HepG2 (cell line): ENCODE data around the gene NFKBIL1. TPM values are rescaled to one million over a fixed set of nuclear protein-coding genes. Genes with fewer than 3 reads are reported as not detected.

Experiments
- ATF2 ChIP-seq: sonication (generic); formaldehyde crosslinking; IDR thresholded peaks from 2 replicates; pipeline ENCODE4 v1.4.0; 2020; ENCODE audit warnings: missing genetic modification reagents
- ATF7-NPFF ChIP-seq: sonication (generic); formaldehyde crosslinking; IDR thresholded peaks from 2 replicates; pipeline ENCODE4 v1.8.1; 2023; ENCODE audit warnings: mild to moderate bottlenecking, low read depth, missing genetic modification reagents, moderate library complexity
- GATAD1 ChIP-seq: IDR thresholded peaks from 2 replicates; pipeline ENCODE4 v1.6.1; 2016; ENCODE audit warnings: missing genetic modification reagents, missing compliant biosample characterization
- HMG20A ChIP-seq: IDR thresholded peaks from 2 replicates; pipeline ENCODE4 v1.6.1; 2016; ENCODE audit warnings: borderline replicate concordance
- IKZF1 ChIP-seq: fragments of 450-650 bp; IDR thresholded peaks from 2 replicates; pipeline ENCODE4 v1.7.1; 2016
- KLF12 ChIP-seq: sonication (generic); formaldehyde crosslinking; IDR thresholded peaks from 2 replicates; pipeline ENCODE4 v1.4.0; 2020; ENCODE audit warnings: missing genetic modification reagents, borderline replicate concordance
- MEIS2 ChIP-seq: sonication (generic); formaldehyde crosslinking; IDR thresholded peaks from 2 replicates; pipeline ENCODE4 v1.9.0; 2021; ENCODE audit warnings: mild to moderate bottlenecking, missing genetic modification reagents
- MTA1 ChIP-seq: sonication (generic); formaldehyde crosslinking; IDR thresholded peaks from 2 replicates; pipeline ENCODE4 v1.4.0; 2020; ENCODE audit warnings: missing genetic modification reagents, mild to moderate bottlenecking, borderline replicate concordance
- NFATC3 ChIP-seq: sonication (generic); formaldehyde crosslinking; IDR thresholded peaks from 2 replicates; pipeline ENCODE4 v1.5.1; 2020; ENCODE audit warnings: mild to moderate bottlenecking, missing genetic modification reagents
- PHF8 ChIP-seq: sonication (generic); formaldehyde crosslinking; IDR thresholded peaks from 2 replicates; pipeline ENCODE4 v1.5.0; 2020; ENCODE audit warnings: missing genetic modification reagents
- SSRP1 ChIP-seq: IDR thresholded peaks from 2 replicates; pipeline ENCODE4 v1.6.1; 2016; ENCODE audit warnings: control low read depth
- TOE1 ChIP-seq: sonication (generic); formaldehyde crosslinking; IDR thresholded peaks from 2 replicates; pipeline ENCODE4 v1.4.0; 2020; ENCODE audit warnings: mild to moderate bottlenecking, missing genetic modification reagents
- ZFP1 ChIP-seq: IDR thresholded peaks from 2 replicates; pipeline ENCODE4 v1.6.1; 2016
- ZFP90 ChIP-seq: sonication (generic); formaldehyde crosslinking; IDR thresholded peaks from 2 replicates; pipeline ENCODE4 v1.8.0; 2022; ENCODE audit warnings: missing genetic modification reagents, mild to moderate bottlenecking, inconsistent platforms, borderline replicate concordance
- ZFP91 ChIP-seq: sonication (generic); formaldehyde crosslinking; IDR thresholded peaks from 2 replicates; pipeline ENCODE4 v1.9.0; 2022; ENCODE audit warnings: missing genetic modification reagents, mild to moderate bottlenecking, borderline replicate concordance
- ZNF136 ChIP-seq: sonication (generic); formaldehyde crosslinking; IDR thresholded peaks from 2 replicates; pipeline ENCODE4 v1.8.1; 2022; ENCODE audit warnings: low read depth, mild to moderate bottlenecking, moderate library complexity, missing genetic modification reagents
- ZNF274 ChIP-seq: sonication (generic); formaldehyde crosslinking; IDR thresholded peaks from 2 replicates; pipeline ENCODE4 v1.5.1; 2020; ENCODE audit warnings: mild to moderate bottlenecking, missing genetic modification reagents
- ZNF552 ChIP-seq: sonication (generic); formaldehyde crosslinking; IDR thresholded peaks from 2 replicates; pipeline ENCODE4 v1.9.0; 2022; ENCODE audit warnings: missing genetic modification reagents, mild to moderate bottlenecking, borderline replicate concordance
- ZNF619 ChIP-seq: sonication (generic); formaldehyde crosslinking; IDR thresholded peaks from 2 replicates; pipeline ENCODE4 v1.4.0; 2020; ENCODE audit warnings: mild to moderate bottlenecking, missing genetic modification reagents
- polyA plus RNA-seq, 8 experiments: library from polyadenylated mRNA; depleted of rRNA in 3 of 8; stranded (reverse) in 7 of 8; unstranded in 1 of 8; fragments of >200 nt; fragmentation: Illumina TruSeq in 4 of 8; extraction: Trizol in 4 of 8; gene quantifications; 2 replicates each; pipeline versions ENCODE4 v1.2.1 to v1.2.3, GENCODE V29; 2011 to 2016; ENCODE audit warnings: low read depth in 4 of 8, missing spikeins in 1 of 8, mixed read lengths in 1 of 8; ENCODE audit not compliant: insufficient read depth in 1 of 8
- total RNA-seq, 5 experiments: library from RNA; depleted of rRNA; stranded (reverse); fragments of >200 nt; fragmentation: Illumina TruSeq; extraction: Trizol; gene quantifications; 2 replicates each; pipeline ENCODE4 v1.2.3, GENCODE V29; 2016; ENCODE audit warnings: low read depth in 1 of 5
- TF ChIP-seq, protein P1 (sequence below), 2 experiments: sonication (generic) in 1 of 2; formaldehyde crosslinking in 1 of 2; IDR thresholded peaks; 2 replicates each; pipeline versions ENCODE4 v1.4.0 to v1.6.1; 2016 to 2020; ENCODE audit warnings: borderline replicate concordance in 1 of 2, low read depth in 1 of 2, mild to moderate bottlenecking in 1 of 2, missing genetic modification reagents in 1 of 2
- TF ChIP-seq, protein P2 (sequence below): sonication (generic); formaldehyde crosslinking; IDR thresholded peaks from 2 replicates; pipeline ENCODE4 v1.5.0; 2020; ENCODE audit warnings: missing genetic modification reagents

The NFKBIL1 gene
- total and polyA plus RNA-seq, 2 of the 13 experiments (the other 11 are each of a cell fraction or from before 2014, with no cell fraction given), result 9.7 to 19.5 TPM

GRCh38 chr6:31541658-31542521, 5.5 kb upstream of the NFKBIL1 start, which contains the start of gene DDX39B (continued):
- TF ChIP-seq, protein P1, sequence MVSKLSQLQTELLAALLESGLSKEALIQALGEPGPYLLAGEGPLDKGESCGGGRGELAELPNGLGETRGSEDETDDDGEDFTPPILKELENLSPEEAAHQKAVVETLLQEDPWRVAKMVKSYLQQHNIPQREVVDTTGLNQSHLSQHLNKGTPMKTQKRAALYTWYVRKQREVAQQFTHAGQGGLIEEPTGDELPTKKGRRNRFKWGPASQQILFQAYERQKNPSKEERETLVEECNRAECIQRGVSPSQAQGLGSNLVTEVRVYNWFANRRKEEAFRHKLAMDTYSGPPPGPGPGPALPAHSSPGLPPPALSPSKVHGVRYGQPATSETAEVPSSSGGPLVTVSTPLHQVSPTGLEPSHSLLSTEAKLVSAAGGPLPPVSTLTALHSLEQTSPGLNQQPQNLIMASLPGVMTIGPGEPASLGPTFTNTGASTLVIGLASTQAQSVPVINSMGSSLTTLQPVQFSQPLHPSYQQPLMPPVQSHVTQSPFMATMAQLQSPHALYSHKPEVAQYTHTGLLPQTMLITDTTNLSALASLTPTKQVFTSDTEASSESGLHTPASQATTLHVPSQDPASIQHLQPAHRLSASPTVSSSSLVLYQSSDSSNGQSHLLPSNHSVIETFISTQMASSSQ (IDR thresholded peaks at IDR 0.05; ENCODE audit: low read depth), result 0 out of 2 replicates have a peak, but pooled peaks have one; percentile 36
- TF ChIP-seq, protein P1 (CRISPR knock-in tag; IDR thresholded peaks at IDR 0.05; ENCODE audit: borderline replicate concordance), result no peak; the same call in 1 of the 2 replicates
- TF ChIP-seq ZFP1 (peak; percentile 70), ZNF274 (CRISPR knock-in tag) (peak; percentile 63), MEIS2 (CRISPR knock-in tag) (peak; percentile 64; the same call in 1 of the 2 replicates), ZNF619 (CRISPR knock-in tag) (peak; percentile 80; the same call in 1 of the 2 replicates), ZFP91 (peak; percentile 95), KLF12 (CRISPR knock-in tag) (peak; percentile 78), ZNF552 (CRISPR knock-in tag) (no peak), IKZF1 (no peak), NFATC3 (CRISPR knock-in tag) (peak; percentile 95; the same call in 1 of the 2 replicates), MTA1 (CRISPR knock-in tag) (no peak; the same call in 1 of the 2 replicates), HMG20A (CRISPR knock-in tag) (0 out of 2 replicates have a peak, but pooled peaks have one; percentile 25), ZNF136 (peak; percentile 61; the same call in 1 of the 2 replicates), SSRP1 (CRISPR knock-in tag) (peak; percentile 83; the same call in 1 of the 2 replicates), ATF7-NPFF (CRISPR knock-in tag) (peak; percentile 88), ZFP90 (CRISPR knock-in tag) (peak; percentile 98), PHF8 (CRISPR knock-in tag) (peak; percentile 82), GATAD1 (CRISPR knock-in tag) (peak; percentile 89), TOE1 (CRISPR knock-in tag) (no peak; the same call in 1 of the 2 replicates), ATF2 (peak; percentile 84; the same call in 1 of the 2 replicates)
- TF ChIP-seq, protein P2, sequence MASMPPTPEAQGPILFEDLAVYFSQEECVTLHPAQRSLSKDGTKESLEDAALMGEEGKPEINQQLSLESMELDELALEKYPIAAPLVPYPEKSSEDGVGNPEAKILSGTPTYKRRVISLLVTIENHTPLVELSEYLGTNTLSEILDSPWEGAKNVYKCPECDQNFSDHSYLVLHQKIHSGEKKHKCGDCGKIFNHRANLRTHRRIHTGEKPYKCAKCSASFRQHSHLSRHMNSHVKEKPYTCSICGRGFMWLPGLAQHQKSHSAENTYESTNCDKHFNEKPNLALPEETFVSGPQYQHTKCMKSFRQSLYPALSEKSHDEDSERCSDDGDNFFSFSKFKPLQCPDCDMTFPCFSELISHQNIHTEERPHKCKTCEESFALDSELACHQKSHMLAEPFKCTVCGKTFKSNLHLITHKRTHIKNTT (CRISPR knock-in tag), result peak; percentile 39; the same call in 1 of the 2 replicates
